Thoracic aorta (tissue), 2 donors: ENCODE results near the gene GPR78. TPM values are rescaled to one million over a fixed set of nuclear protein-coding genes. Genes with fewer than 3 reads are reported as not detected.

Experiments used
- ATAC-seq: fragments of 150-250 bp; one replicate; pipeline ENCODE4 v1.8.0; 2017; ENCODE audit warnings: low read depth; ENCODE audit not compliant: insufficient number of reproducible peaks, low FRiP score
- DNase-seq: peaks from one replicate; pipeline ENCODE4 v3.0.0-alpha.2; 2020; ENCODE audit warnings: low spot score
- H3K27ac ChIP-seq, 2 donors: fragments of 200-600 bp; sonication (generic); 1 replicate in 1 of 2; 2 replicates in 1 of 2; pipeline ENCODE4 v1.5.1; 2016; ENCODE audit warnings: mild to moderate bottlenecking in 2 of 2, moderate library complexity in 2 of 2
- H3K27me3 ChIP-seq: fragments of 200-600 bp; sonication (generic); replicated peaks from 2 replicates; pipeline ENCODE4 v1.6.0; 2016; ENCODE audit warnings: mild to moderate bottlenecking; ENCODE audit not compliant: insufficient read depth
- H3K36me3 ChIP-seq: fragments of 200-600 bp; sonication (generic); one replicate; pipeline ENCODE4 v1.5.1; 2016
- H3K4me1 ChIP-seq, 2 donors: fragments of 200-600 bp; sonication (generic); 1 replicate in 1 of 2; 2 replicates in 1 of 2; pipeline versions ENCODE4 v1.5.1 to v1.6.0; 2016; ENCODE audit warnings: low read depth in 2 of 2, mild to moderate bottlenecking in 1 of 2; ENCODE audit not compliant: control insufficient read depth in 1 of 2
- H3K4me3 ChIP-seq: fragments of 200-600 bp; sonication (generic); 2 replicates; pipeline ENCODE4 v1.5.1; 2016; ENCODE audit warnings: mild to moderate bottlenecking
- H3K9me3 ChIP-seq: fragments of 200-600 bp; sonication (generic); 2 replicates; pipeline ENCODE4 v1.5.1; 2016
- total RNA-seq, 2 donors: library from RNA; depleted of rRNA; stranded (reverse); fragments of >200 nt; gene quantifications; one replicate each; pipeline versions ENCODE4 v1.1.0 to v1.2.3, GENCODE V29; 2016
- TF ChIP-seq, protein P1 (sequence below): fragments of 200-600 bp; sonication (generic); IDR thresholded peaks from one replicate; pipeline ENCODE4 v1.5.1; 2019; ENCODE audit warnings: antibody characterized with exemption

Gene GPR78, protein sequence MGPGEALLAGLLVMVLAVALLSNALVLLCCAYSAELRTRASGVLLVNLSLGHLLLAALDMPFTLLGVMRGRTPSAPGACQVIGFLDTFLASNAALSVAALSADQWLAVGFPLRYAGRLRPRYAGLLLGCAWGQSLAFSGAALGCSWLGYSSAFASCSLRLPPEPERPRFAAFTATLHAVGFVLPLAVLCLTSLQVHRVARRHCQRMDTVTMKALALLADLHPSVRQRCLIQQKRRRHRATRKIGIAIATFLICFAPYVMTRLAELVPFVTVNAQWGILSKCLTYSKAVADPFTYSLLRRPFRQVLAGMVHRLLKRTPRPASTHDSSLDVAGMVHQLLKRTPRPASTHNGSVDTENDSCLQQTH
- total RNA-seq = not detected

DNA sequence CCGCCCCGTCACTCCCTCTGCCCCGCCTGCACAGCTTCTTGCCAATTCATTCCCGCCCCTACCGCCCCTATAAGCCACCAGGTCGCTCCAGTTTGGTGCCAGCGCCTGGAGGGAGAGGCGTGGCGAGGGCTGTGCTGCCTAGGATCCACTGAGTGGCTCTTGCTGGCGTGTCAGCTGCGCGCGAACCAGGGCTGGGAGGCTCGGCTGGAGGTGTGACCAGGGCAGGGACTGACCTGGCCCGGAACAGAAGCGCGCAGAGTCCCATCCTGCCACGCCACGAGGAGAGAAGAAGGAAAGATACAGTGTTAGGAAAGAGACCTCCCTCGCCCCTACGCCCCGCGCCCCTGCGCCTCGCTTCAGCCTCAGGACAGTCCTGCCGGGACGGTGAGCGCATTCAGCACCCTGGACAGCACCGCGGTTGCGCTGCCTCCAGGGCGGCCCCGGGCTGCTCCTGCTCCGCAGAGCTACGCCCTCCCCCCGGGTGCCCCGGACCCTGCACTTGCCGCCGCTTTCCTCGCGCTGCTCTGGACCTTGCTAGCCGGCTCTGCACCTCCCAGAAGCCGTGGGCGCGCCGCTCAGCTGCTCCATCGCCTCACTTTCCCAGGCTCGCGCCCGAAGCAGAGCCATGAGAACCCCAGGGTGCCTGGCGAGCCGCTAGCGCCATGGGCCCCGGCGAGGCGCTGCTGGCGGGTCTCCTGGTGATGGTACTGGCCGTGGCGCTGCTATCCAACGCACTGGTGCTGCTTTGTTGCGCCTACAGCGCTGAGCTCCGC, at the start of gene GPR78:
TSS of gene GPR78 (plus strand) at position 72 of the 773 bp plus-strand sequence. CDS start at position 663, 591 bp downstream.
- H3K4me1 ChIP-seq = no peaks in the 10 kb centered on the region
- no peaks in the 10 kb centered on the region for H3K9me3 ChIP-seq
- TF ChIP-seq, protein P1, sequence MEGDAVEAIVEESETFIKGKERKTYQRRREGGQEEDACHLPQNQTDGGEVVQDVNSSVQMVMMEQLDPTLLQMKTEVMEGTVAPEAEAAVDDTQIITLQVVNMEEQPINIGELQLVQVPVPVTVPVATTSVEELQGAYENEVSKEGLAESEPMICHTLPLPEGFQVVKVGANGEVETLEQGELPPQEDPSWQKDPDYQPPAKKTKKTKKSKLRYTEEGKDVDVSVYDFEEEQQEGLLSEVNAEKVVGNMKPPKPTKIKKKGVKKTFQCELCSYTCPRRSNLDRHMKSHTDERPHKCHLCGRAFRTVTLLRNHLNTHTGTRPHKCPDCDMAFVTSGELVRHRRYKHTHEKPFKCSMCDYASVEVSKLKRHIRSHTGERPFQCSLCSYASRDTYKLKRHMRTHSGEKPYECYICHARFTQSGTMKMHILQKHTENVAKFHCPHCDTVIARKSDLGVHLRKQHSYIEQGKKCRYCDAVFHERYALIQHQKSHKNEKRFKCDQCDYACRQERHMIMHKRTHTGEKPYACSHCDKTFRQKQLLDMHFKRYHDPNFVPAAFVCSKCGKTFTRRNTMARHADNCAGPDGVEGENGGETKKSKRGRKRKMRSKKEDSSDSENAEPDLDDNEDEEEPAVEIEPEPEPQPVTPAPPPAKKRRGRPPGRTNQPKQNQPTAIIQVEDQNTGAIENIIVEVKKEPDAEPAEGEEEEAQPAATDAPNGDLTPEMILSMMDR = no peak
- H3K4me3 ChIP-seq = no peak within 1 kb of the TSS
- H3K36me3 ChIP-seq = no peaks in the 10 kb centered on the region
- no peak within 1 kb of the TSS for H3K27ac ChIP-seq
- no peak for ATAC-seq
- DNase-seq = no peak
- no peaks in the 10 kb centered on the region for H3K27me3 ChIP-seq

DNA sequence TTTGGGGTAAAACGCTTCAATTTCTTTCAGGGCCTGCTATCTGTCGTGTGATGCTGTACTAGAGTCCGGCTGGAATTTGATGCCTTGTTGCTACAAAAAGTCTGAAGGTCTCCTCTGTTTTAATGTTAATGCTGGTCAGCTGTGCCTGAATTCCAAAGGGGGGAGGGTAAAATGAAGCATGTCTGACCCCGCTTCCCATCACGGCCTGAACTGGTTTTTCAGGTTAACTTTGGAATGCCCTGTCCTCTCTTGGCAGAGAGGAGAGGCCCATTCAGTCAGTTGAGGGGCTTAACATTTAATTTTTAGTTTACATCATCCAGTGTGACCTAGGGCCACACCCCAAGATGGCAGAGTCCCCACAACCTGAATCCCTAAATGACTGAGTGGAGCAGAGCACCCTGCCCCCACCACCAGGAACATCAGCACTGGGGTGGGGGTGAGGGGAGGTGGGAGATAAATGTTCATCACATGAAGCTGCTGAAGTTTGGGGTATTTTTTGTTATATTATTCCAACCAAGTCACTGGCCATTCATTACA, 47.9 kb upstream of the GPR78 start:
- Histone ChIP-seq H3K27me3 (no peaks in the 10 kb centered on the region), H3K27ac (no peak overlapping the region), H3K4me1 (peaks cover 0 to 5% of the 10 kb centered on the region in 2 donors), H3K4me3 (no peak overlapping the region), H3K36me3 (no peaks in the 10 kb centered on the region), H3K9me3 (no peaks in the 10 kb centered on the region)
- DNase-seq = no peak
- ATAC-seq = no peak
- TF ChIP-seq, protein P1 = no peak

DNA sequence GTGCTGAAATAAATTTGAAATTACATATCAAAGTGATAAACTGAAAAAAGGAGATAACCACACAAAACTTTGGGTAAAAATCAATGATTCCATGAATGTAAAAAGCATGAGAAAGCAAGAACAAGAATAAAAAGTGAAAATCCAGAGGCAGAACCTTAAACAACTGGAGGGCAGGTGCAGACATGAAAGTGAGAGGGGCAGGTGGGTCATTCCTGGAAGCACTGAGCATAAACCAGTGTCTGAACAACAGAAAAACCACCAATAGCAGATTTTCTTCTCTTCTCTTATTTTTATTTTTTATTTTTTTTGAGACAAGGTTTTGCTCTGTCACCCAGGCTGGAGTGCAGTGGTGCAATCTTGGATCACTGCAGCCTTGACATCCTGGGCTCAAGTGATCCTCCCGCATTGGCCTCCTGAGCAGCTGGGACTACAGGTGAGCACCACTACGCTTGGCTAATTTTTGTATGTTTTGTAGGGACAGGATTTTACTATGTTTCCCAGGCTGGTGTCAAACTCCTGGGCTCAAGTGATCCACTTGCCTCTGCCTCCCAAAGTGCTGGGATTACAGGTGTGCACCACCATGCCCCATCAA, 46.8 kb upstream of the GPR78 start:
- DNase-seq (no peak), ATAC-seq (no peak)
- TF ChIP-seq, protein P1 = no peak
- Histone ChIP-seq H3K27me3 (no peaks in the 10 kb centered on the region), H3K4me3 (no peak overlapping the region), H3K4me1 (peaks cover 0 to 10% of the 10 kb centered on the region in 2 donors), H3K9me3 (no peaks in the 10 kb centered on the region), H3K27ac (no peak overlapping the region), H3K36me3 (no peaks in the 10 kb centered on the region)

DNA sequence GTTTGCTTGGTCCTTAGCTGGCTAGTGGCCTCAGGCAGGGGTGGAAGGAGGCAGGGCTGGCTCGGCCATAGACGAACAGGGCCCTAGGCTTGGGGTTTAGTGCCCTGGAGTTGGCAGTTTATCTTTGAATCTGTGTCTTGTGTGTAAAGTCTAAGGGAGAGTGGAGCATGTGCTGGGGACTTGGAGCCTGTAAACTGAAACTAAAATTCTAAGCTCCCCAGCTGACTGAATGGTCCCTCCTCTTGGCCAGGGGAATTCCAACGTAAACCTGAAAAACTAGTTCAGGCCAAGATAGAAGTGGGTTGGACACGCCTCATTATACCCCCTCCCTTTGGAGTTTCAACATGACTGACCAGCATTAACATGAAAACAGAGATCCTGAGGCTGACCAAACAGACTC, 46.1 kb upstream of the GPR78 start:
- Histone ChIP-seq H3K9me3 (no peaks in the 10 kb centered on the region), H3K4me3 (peak overlapping the region; percentile 4), H3K36me3 (no peaks in the 10 kb centered on the region), H3K27ac (peak overlapping the region in 1 of 2 donors; percentile 9), H3K4me1 (peaks cover 0 to 10% of the 10 kb centered on the region in 2 donors), H3K27me3 (no peaks in the 10 kb centered on the region)
- no peak for ATAC-seq
- no peak for DNase-seq
- TF ChIP-seq, protein P1 = no peak

DNA sequence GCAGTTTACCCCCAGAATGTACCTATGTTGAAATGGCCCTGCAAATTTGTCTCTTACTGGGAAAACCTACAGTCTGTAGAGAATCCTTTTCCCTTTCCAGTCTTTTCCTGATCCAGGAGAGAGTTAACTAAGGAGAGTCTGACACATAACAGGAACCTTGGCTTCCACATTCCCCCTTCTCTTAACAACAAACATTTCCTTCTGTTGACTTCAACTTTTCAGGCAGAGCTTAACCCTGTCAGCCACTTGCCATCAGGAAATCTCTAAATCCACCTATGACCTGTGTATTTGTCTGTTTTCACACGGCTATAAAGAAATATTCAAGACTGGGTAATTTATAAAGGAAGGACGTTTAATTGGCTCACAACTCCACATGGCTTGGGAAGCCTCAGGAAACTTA, 45.6 kb upstream of the GPR78 start:
- H3K4me3 ChIP-seq = peak overlapping the region; percentile 4

More for the DNA sequence above, 45.6 kb upstream of the GPR78 start:
- Histone ChIP-seq H3K27me3 (no peaks in the 10 kb centered on the region), H3K9me3 (no peaks in the 10 kb centered on the region), H3K27ac (peak overlapping the region in 1 of 2 donors; percentile 9), H3K4me1 (peaks cover 0 to 10% of the 10 kb centered on the region in 2 donors), H3K36me3 (no peaks in the 10 kb centered on the region)
- ATAC-seq (no peak), DNase-seq (no peak)
- TF ChIP-seq, protein P1 = no peak
